HCT116 (cell line): ENCODE data around the gene ZBTB20.

ENCODE experiments used
- CTCF ChIP-seq, 3 experiments: fragments of 200-600 bp in 1 of 3; sonication (generic) in 1 of 3; IDR thresholded peaks in 2 of 3; conservative IDR thresholded peaks in 1 of 3; 2 replicates each; pipeline ENCODE4 v1.5.1; 2012 to 2017; ENCODE audit warnings: low read depth in 2 of 3, low read length in 2 of 3, antibody characterized with exemption in 1 of 3, borderline replicate concordance in 1 of 3, control low read depth in 1 of 3, mild to moderate bottlenecking in 1 of 3, mixed read lengths in 1 of 3, mixed run types in 1 of 3, moderate library complexity in 1 of 3; ENCODE audit not compliant: insufficient read depth in 1 of 3
- EZH2phosphoT487 ChIP-seq: fragments of 200-600 bp; IDR thresholded peaks from 2 replicates; pipeline ENCODE4 v1.6.1; 2018; ENCODE audit warnings: antibody characterized with exemption, borderline replicate concordance
- REST ChIP-seq: IDR thresholded peaks from 2 replicates; pipeline ENCODE4 v1.6.1; 2012; ENCODE audit warnings: low read depth
- SIN3A ChIP-seq: IDR thresholded peaks from 2 replicates; pipeline ENCODE4 v1.6.1; 2012; ENCODE audit warnings: low read depth
- TCF7L2 ChIP-seq: IDR thresholded peaks from 2 replicates; pipeline ENCODE4 v1.7.0; 2011; ENCODE audit warnings: borderline replicate concordance, inconsistent platforms; ENCODE audit not compliant: insufficient read depth, insufficient read length; ENCODE audit errors: extremely low read depth

- TF ChIP-seq TCF7L2 (no peak), EZH2phosphoT487 (no peak), CTCF (IDR thresholded peaks at IDR 0.05 in 2 of 3, conservative IDR thresholded peaks at IDR 0.05 in 1 of 3; ENCODE audit: borderline replicate concordance in 1 of 3, insufficient read depth in 1 of 3, low read depth in 2 of 3, low read length in 2 of 3) (no peak), SIN3A (no peak), REST (no peak)
Measured at GRCh38 chr3:114365909-114366308, 781.2 kb downstream of the ZBTB20 start.
